Neural cell (in vitro differentiated cells): Measurements from ENCODE around the gene SURF6. TPM values are rescaled to one million over a fixed set of nuclear protein-coding genes. Genes with fewer than 3 reads are reported as not detected.
"Not testable (repeated sequence)": the region's sequence is repeated elsewhere in the genome, so short reads cannot be mapped to it uniquely, and the experiment has no call there.

Source experiments
- H2AFZ ChIP-seq: fragments of 200-600, 300-800 bp; sonication (generic), shearing (Covaris generic); 2 replicates; pipeline ENCODE4 v1.6.0; 2014; ENCODE audit warnings: low read depth, mild to moderate bottlenecking, antibody characterized with exemption, low read length, moderate library complexity
- H3F3A ChIP-seq: fragments of 200-600 bp; shearing (Covaris generic); 2 replicates; pipeline ENCODE4 v1.6.1; 2016; ENCODE audit warnings: mild to moderate bottlenecking, moderate library complexity, mixed read lengths, antibody characterized with exemption, low read length; ENCODE audit not compliant: insufficient read depth, poor library complexity, severe bottlenecking
- H3K27ac ChIP-seq: fragments of 200-600, 300-800 bp; sonication (generic), shearing (Covaris generic); 2 replicates; pipeline ENCODE4 v1.5.1; 2014; ENCODE audit warnings: mild to moderate bottlenecking, low read length, moderate library complexity
- H3K27me3 ChIP-seq: fragments of 300-800, 200-600 bp; sonication (generic), shearing (Covaris generic); 2 replicates; pipeline ENCODE4 v1.6.0; 2014; ENCODE audit warnings: mild to moderate bottlenecking, low read depth, low read length, moderate library complexity; ENCODE audit not compliant: insufficient read depth
- H3K36me3 ChIP-seq: fragments of 300-800, 200-600 bp; sonication (generic), shearing (Covaris generic); 2 replicates; pipeline ENCODE4 v1.5.1; 2014; ENCODE audit warnings: mild to moderate bottlenecking, antibody characterized with exemption, low read length, moderate library complexity; ENCODE audit not compliant: insufficient read depth
- H3K4me2 ChIP-seq: fragments of 300-800, 200-600 bp; sonication (generic), shearing (Covaris generic); 2 replicates; pipeline ENCODE4 v1.6.0; 2014; ENCODE audit warnings: mild to moderate bottlenecking, low read length
- H3K4me3 ChIP-seq: fragments of 300-800, 200-600 bp; sonication (generic), shearing (Covaris generic); 2 replicates; pipeline ENCODE4 v1.5.1; 2014; ENCODE audit warnings: mild to moderate bottlenecking, low read length, moderate library complexity
- H3K79me2 ChIP-seq: fragments of 200-600 bp; shearing (Covaris generic); replicated peaks from 2 replicates; pipeline ENCODE4 v1.6.0; 2014; ENCODE audit warnings: mild to moderate bottlenecking, low read length, moderate library complexity; ENCODE audit not compliant: insufficient read depth
- H3K9ac ChIP-seq: fragments of 300-800, 200-600 bp; sonication (generic), shearing (Covaris generic); 2 replicates; pipeline ENCODE4 v1.6.1; 2016; ENCODE audit warnings: mild to moderate bottlenecking, low read length, mixed read lengths
- H3K9me2 ChIP-seq: fragments of 200-600 bp; shearing (Covaris generic); 2 replicates; pipeline ENCODE4 v1.6.1; 2016; ENCODE audit warnings: mild to moderate bottlenecking, low read length, mixed read lengths; ENCODE audit not compliant: insufficient read depth
- H3K9me3 ChIP-seq: fragments of 200-600, 300-800 bp; sonication (generic), shearing (Covaris generic); 2 replicates; pipeline ENCODE4 v1.6.1; 2016; ENCODE audit warnings: mild to moderate bottlenecking, mixed run types, low read length, moderate library complexity, mixed read lengths
- H4K20me1 ChIP-seq: fragments of 200-600 bp; shearing (Covaris generic); 2 replicates; pipeline ENCODE4 v1.6.1; 2016; ENCODE audit warnings: mild to moderate bottlenecking, mixed run types; ENCODE audit not compliant: insufficient read depth
- CTCF ChIP-seq: fragments of 450-650 bp; IDR thresholded peaks from 2 replicates; pipeline ENCODE4 v1.5.1; 2014; ENCODE audit warnings: antibody characterized with exemption, mild to moderate bottlenecking, moderate library complexity; ENCODE audit not compliant: poor library complexity, severe bottlenecking
- EP300 ChIP-seq: fragments of 450-650 bp; conservative IDR thresholded peaks from 2 replicates; pipeline ENCODE4 v1.6.1; 2014; ENCODE audit warnings: antibody characterized with exemption, mild to moderate bottlenecking, moderate library complexity; ENCODE audit not compliant: poor library complexity, severe bottlenecking
- EZH2 ChIP-seq: fragments of 200-600, 300-800 bp; shearing (Covaris generic), sonication (generic); IDR thresholded peaks from 2 replicates; pipeline ENCODE4 v1.6.1; 2014; ENCODE audit warnings: antibody characterized with exemption, low read length, borderline replicate concordance, mild to moderate bottlenecking; ENCODE audit not compliant: insufficient read depth, poor library complexity, severe bottlenecking
- MXI1 ChIP-seq: fragments of 450-650 bp; conservative IDR thresholded peaks from 2 replicates; pipeline ENCODE4 v1.6.1; 2014; ENCODE audit warnings: antibody characterized with exemption, mild to moderate bottlenecking; ENCODE audit not compliant: poor library complexity, severe bottlenecking
- POLR2AphosphoS5 ChIP-seq: IDR thresholded peaks from 2 replicates; pipeline ENCODE4 v1.6.1; 2012
- RAD21 ChIP-seq: fragments of 450-650 bp; conservative IDR thresholded peaks from 2 replicates; pipeline ENCODE4 v1.6.1; 2014; ENCODE audit warnings: antibody characterized with exemption, mild to moderate bottlenecking, moderate library complexity
- REST ChIP-seq: IDR thresholded peaks from 2 replicates; pipeline ENCODE4 v1.6.1; 2012; ENCODE audit warnings: borderline replicate concordance
- SMC3 ChIP-seq: fragments of 450-650 bp; conservative IDR thresholded peaks from 2 replicates; pipeline ENCODE4 v1.6.1; 2014; ENCODE audit warnings: antibody characterized with exemption, mild to moderate bottlenecking, moderate library complexity; ENCODE audit not compliant: poor library complexity
- TAF1 ChIP-seq: IDR thresholded peaks from 2 replicates; pipeline ENCODE4 v1.6.1; 2012; ENCODE audit warnings: low read depth
- polyA plus RNA-seq: library from polyadenylated mRNA; depleted of rRNA; stranded (reverse); fragments of >200 nt; gene quantifications from 2 replicates; pipeline ENCODE4 v1.2.3, GENCODE V29; 2014

SURF6 gene
- polyA plus RNA-seq, 1 donor from 2014 or later: 20.7 TPM

- Histone ChIP-seq H3K9ac (no peak overlapping the region), H3K27ac (no peak overlapping the region), H4K20me1 (no peaks in the 10 kb centered on the region), H3K9me3 (no peaks in the 10 kb centered on the region), H3K4me2 (no peak overlapping the region), H2AFZ (no peak overlapping the region), H3K9me2 (no peaks in the 10 kb centered on the region), H3K27me3 (no peaks in the 10 kb centered on the region), H3K36me3 (no peaks in the 10 kb centered on the region), H3K4me3 (no peak overlapping the region), H3K79me2 (peaks cover 22% of the 10 kb centered on the region), H3F3A (no peaks in the 10 kb centered on the region)
- TF ChIP-seq MXI1 (no peak), POLR2AphosphoS5 (no peak), EZH2 (no peak), SMC3 (no peak), RAD21 (no peak), TAF1 (no peak), REST (no peak)
These were observed 41.8 kb upstream of the SURF6 start for GRCh38 chr9:133377721-133378216.

- H3K4me2 ChIP-seq, H3K9me2 ChIP-seq, H3K27me3 ChIP-seq, H3K27ac ChIP-seq, H3K4me3 ChIP-seq, H2AFZ ChIP-seq, H3K9ac ChIP-seq, H3F3A ChIP-seq, H4K20me1 ChIP-seq, H3K9me3 ChIP-seq, H3K36me3 ChIP-seq: not testable (repeated sequence)
- peaks cover 27% of the 10 kb centered on the region for H3K79me2 ChIP-seq
These were observed 41.3 kb upstream of the SURF6 start for GRCh38 chr9:133377280-133377679.

GRCh38 chr9:133375724-133376654 lies 40.0 kb upstream of the SURF6 start, which contains the start of the genes STKLD1 and SURF4:
Gene STKLD1 (plus strand): TSS chr9:133376366. CDS start chr9:133376474, 108 bp downstream.
Gene SURF4 (minus strand): TSS chr9:133376060. CDS start chr9:133375969, 91 bp downstream.
- H3K27ac ChIP-seq: peak within 1 kb of the TSS; percentile 49
- H3K4me3 ChIP-seq: peak within 1 kb of the TSS; percentile 91
- H2AFZ ChIP-seq: peak within 1 kb of the TSS; percentile 73
- peak within 1 kb of the TSS; percentile 99 for H3K4me2 ChIP-seq
- TF ChIP-seq EP300: peak; percentile 14
- TF ChIP-seq SMC3: no peak
- no peak for TF ChIP-seq REST
- no peak for TF ChIP-seq CTCF
- peak; percentile 68 for TF ChIP-seq MXI1
- no peak for TF ChIP-seq EZH2
- TF ChIP-seq RAD21: no peak
- TF ChIP-seq TAF1: peak; percentile 20
- peak; percentile 36 for TF ChIP-seq POLR2AphosphoS5
- no peaks in the 10 kb centered on the region for H3K36me3 ChIP-seq
- no peaks in the 10 kb centered on the region for H3K9me3 ChIP-seq
- H3K79me2 ChIP-seq: peaks cover 33% of the 10 kb centered on the region
- peak within 1 kb of the TSS; percentile 84 for H3K9ac ChIP-seq
- no peaks in the 10 kb centered on the region for H3K27me3 ChIP-seq
- no peaks in the 10 kb centered on the region for H3K9me2 ChIP-seq
- no peaks in the 10 kb centered on the region for H4K20me1 ChIP-seq
- H3F3A ChIP-seq: no peaks in the 10 kb centered on the region
